PC-9 (cell line): ENCODE measurements around the gene RSPH4A. TPM values are rescaled to one million over a fixed set of nuclear protein-coding genes. Genes with fewer than 3 reads are reported as not detected.

Source experiments
- Bru-seq: library from RNA; stranded (reverse); fragments of 400-500 nt; gene quantifications from one replicate; lab custom pipeline; 2021; lab: Mats Ljungman, UMichigan
- BruChase-seq, 2 experiments: library from RNA; stranded (reverse); fragments of 400-500 nt; gene quantifications; one replicate each; lab custom pipeline; 2021; lab: Mats Ljungman, UMichigan
- BruUV-seq: library from RNA; stranded (reverse); fragments of 400-500 nt; replicated peaks from 2 replicates; lab custom pipeline; 2021; lab: Mats Ljungman, UMichigan
- CTCF ChIA-PET: fragments of 300-600 bp; sonication (Branson Sonifier 250); formaldehyde crosslinking; loops from one replicate; lab custom pipeline; 2022; ENCODE audit warnings: antibody characterized with exemption; lab: Charles Lee
- POLR2A ChIA-PET: fragments of 300-600 bp; sonication (Branson Sonifier 250); formaldehyde crosslinking; loops from one replicate; lab custom pipeline; 2022; ENCODE audit warnings: antibody characterized with exemption; ENCODE audit not compliant: unreplicated experiment; lab: Charles Lee
- DNase-seq, 2 experiments: peaks; one replicate each; pipeline versions ENCODE4 v3.0.0 to v3.0.0-alpha.2; 2015 to 2022; ENCODE audit warnings: mixed read lengths in 1 of 2
- H2AFZ ChIP-seq: fragments of 200-600 bp; sonication (generic); 2 replicates; pipeline ENCODE4 v1.8.1; 2017; ENCODE audit warnings: antibody characterized with exemption
- H3F3A ChIP-seq: fragments of 200-600 bp; sonication (generic); 2 replicates; pipeline ENCODE4 v1.8.1; 2017; ENCODE audit warnings: antibody characterized with exemption, mild to moderate bottlenecking, low read depth; ENCODE audit not compliant: insufficient read depth
- H3K27ac ChIP-seq: fragments of 200-600 bp; sonication (generic); 2 replicates; pipeline ENCODE4 v1.6.1; 2016; ENCODE audit warnings: mixed run types
- H3K27me3 ChIP-seq: fragments of 200-600 bp; sonication (generic); 2 replicates; pipeline ENCODE4 v1.6.1; 2016; ENCODE audit warnings: low read depth, mixed run types; ENCODE audit not compliant: insufficient read depth
- H3K36me3 ChIP-seq: fragments of 200-600 bp; sonication (generic); 2 replicates; pipeline ENCODE4 v1.6.1; 2016; ENCODE audit warnings: low read depth, mixed run types
- H3K4me1 ChIP-seq: fragments of 200-600 bp; sonication (generic); replicated peaks from 2 replicates; pipeline ENCODE4 v1.6.1; 2016; ENCODE audit warnings: mixed run types; ENCODE audit not compliant: insufficient read depth
- H3K4me2 ChIP-seq: fragments of 200-600 bp; sonication (generic); 2 replicates; pipeline ENCODE4 v1.6.1; 2017; ENCODE audit warnings: mixed run types
- H3K4me3 ChIP-seq: fragments of 200-600 bp; sonication (generic); 2 replicates; pipeline ENCODE4 v1.6.1; 2016; ENCODE audit warnings: mixed run types
- H3K79me2 ChIP-seq: fragments of 200-600 bp; sonication (generic); 2 replicates; pipeline ENCODE4 v1.6.1; 2017; ENCODE audit warnings: low read depth, mixed run types
- H3K9me2 ChIP-seq: fragments of 200-600 bp; sonication (generic); 2 replicates; pipeline ENCODE4 v1.8.1; 2017; ENCODE audit warnings: mild to moderate bottlenecking; ENCODE audit not compliant: insufficient read depth
- H3K9me3 ChIP-seq: fragments of 200-600 bp; sonication (generic); 2 replicates; pipeline ENCODE4 v1.8.1; 2016; ENCODE audit warnings: low read depth; ENCODE audit not compliant: insufficient read depth
- H4K20me1 ChIP-seq: fragments of 200-600 bp; sonication (generic); 2 replicates; pipeline ENCODE4 v1.8.1; 2017; ENCODE audit not compliant: insufficient read depth
- EZH2 ChIP-seq: fragments of 200-600 bp; sonication (generic); IDR thresholded peaks from 2 replicates; pipeline ENCODE4 v1.8.0; 2017; ENCODE audit warnings: antibody characterized with exemption, low read depth
- intact Hi-C: fragments of 100-400 bp; cut with micrococcal nuclease; formaldehyde crosslinking; loops from one replicate; pipeline ENCODE4 v1.10.0; 2022; ENCODE audit not compliant: unreplicated experiment
- long read RNA-seq: library from polyadenylated mRNA; stranded (forward); transcript quantifications from one replicate; pipeline ENCODE4 v2.0.0, GENCODE V29; 2022
- total RNA-seq: library from RNA; stranded (reverse); gene quantifications from 2 replicates; pipeline ENCODE4 v1.2.3, GENCODE V29; 2021
- TF ChIP-seq, protein P1 (sequence below): fragments of 200-600 bp; sonication (generic); conservative IDR thresholded peaks from 2 replicates; pipeline ENCODE4 v1.6.1; 2017; ENCODE audit warnings: mixed run types, antibody characterized with exemption, mild to moderate bottlenecking, moderate library complexity

RSPH4A gene
- 0.13 and 0.24 TPM in 2 replicates for total RNA-seq
- percentile 22 among the genes with signal in this experiment for Bru-seq, nascent RNA
- BruChase-seq, experiment 1, labeled RNA remaining after a 2-hour chase: percentile 13 among the genes with signal in this experiment
- BruChase-seq, experiment 2, labeled RNA remaining after a 6-hour chase: percentile 26 among the genes with signal in this experiment
- long read RNA-seq, partial matches to known transcripts: 0 of 3 reads
- long read RNA-seq, other reads (novel, unspliced or antisense): 1 of 3 reads

DNA sequence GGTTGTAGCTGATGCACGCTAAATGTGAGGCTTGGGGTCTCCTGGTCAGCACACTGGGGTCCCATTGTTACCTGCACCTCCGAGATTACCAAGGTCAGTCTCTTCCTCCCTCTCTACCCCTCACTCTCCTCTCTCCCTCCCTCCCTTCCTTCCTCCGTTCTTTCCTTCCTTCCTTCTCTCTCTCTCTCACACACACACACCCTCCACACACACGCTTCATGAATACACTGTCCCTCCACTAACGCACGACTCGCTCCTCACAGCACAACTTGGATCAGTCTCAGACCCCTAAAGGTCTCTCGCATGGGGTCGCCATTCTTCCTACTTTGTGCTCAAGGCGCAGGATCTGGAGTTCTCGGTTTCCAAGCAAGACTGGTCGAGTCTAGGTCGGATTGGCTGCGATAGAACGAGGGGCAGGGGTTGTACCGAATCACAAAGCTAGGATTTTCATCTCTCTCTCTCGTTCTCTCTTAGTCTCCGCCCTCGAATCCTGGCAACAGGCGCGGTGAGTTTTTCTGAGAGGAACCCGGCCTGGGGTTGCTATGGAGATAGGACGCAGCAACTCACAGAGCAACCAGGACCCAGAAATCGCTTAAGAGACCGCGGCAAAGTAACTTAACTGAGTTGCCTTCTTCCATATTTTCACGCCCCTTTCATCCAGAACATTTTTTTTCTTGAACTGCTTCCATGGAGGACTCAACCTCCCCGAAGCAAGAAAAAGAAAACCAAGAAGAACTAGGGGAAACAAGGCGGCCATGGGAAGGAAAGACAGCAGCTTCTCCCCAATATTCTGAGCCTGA is at the start of gene RSPH4A:
Gene RSPH4A, plus strand, starts transcription at position 543 of the 800 bp plus-strand sequence. Its CDS starts 145 bp downstream, at position 688.
- Histone ChIP-seq H2AFZ (peak within 1 kb of the TSS; percentile 94), H3K27me3 (no peaks in the 10 kb centered on the region), H4K20me1 (no peaks in the 10 kb centered on the region), H3K4me2 (peak within 1 kb of the TSS; percentile 95), H3K36me3 (no peaks in the 10 kb centered on the region), H3K4me3 (peak within 1 kb of the TSS; percentile 87), H3K27ac (no peak within 1 kb of the TSS), H3K9me2 (no peaks in the 10 kb centered on the region), H3F3A (no peaks in the 10 kb centered on the region), H3K9me3 (no peaks in the 10 kb centered on the region), H3K4me1 (peaks cover 9% of the 10 kb centered on the region), H3K79me2 (no peaks in the 10 kb centered on the region)
- no TSS peak for BruUV-seq
- ChIA-PET POLR2A (no interaction called here), CTCF (no interaction called here)
- intact Hi-C loops: loop anchor here (1.0 to 2.0 kb wide), 2 partner anchors 45 to 65 kb away; partner anchors contain the start of genes KPNA5 and RWDD1
- peak; percentile 86 to 91 for DNase-seq
- TF ChIP-seq, protein P1, sequence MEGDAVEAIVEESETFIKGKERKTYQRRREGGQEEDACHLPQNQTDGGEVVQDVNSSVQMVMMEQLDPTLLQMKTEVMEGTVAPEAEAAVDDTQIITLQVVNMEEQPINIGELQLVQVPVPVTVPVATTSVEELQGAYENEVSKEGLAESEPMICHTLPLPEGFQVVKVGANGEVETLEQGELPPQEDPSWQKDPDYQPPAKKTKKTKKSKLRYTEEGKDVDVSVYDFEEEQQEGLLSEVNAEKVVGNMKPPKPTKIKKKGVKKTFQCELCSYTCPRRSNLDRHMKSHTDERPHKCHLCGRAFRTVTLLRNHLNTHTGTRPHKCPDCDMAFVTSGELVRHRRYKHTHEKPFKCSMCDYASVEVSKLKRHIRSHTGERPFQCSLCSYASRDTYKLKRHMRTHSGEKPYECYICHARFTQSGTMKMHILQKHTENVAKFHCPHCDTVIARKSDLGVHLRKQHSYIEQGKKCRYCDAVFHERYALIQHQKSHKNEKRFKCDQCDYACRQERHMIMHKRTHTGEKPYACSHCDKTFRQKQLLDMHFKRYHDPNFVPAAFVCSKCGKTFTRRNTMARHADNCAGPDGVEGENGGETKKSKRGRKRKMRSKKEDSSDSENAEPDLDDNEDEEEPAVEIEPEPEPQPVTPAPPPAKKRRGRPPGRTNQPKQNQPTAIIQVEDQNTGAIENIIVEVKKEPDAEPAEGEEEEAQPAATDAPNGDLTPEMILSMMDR: no peak
- TF ChIP-seq EZH2: no peak

DNA sequence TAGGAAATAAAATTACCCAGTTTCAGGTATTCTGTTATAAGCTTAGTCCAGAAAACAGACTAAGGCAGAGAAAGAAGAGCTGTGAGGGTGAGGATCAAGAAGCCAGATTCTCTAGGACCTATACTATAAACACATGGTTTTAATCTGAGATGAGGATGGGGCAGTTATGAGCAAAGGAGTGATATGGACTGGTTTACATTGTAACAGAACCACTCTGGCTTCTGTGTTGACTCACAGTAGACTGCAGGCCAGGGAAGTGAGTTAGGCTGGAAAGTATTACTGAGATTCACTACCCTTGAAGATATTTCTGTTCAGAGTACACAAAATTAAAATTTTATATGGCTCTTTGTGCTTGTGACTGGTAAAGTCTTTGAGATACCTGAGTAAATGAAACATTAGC is 48.2 kb upstream of the RSPH4A start:
- CTCF ChIA-PET: no interaction called here
- peaks cover 8% of the 10 kb centered on the region; the same call in 1 of the 2 replicates for H3F3A ChIP-seq
- H3K36me3 ChIP-seq: no peaks in the 10 kb centered on the region
- POLR2A ChIA-PET: no interaction called here
- H2AFZ ChIP-seq: no peak overlapping the region
- H3K79me2 ChIP-seq: peaks cover 33% of the 10 kb centered on the region
- H3K4me3 ChIP-seq: no peak overlapping the region
- TF ChIP-seq EZH2: no peak
- no TSS peak for BruUV-seq
- DNase-seq: no peak
- no peaks in the 10 kb centered on the region for H3K27me3 ChIP-seq
- H3K4me2 ChIP-seq: no peak overlapping the region
- intact Hi-C loops: loop anchor here (10.0 kb wide), 1 partner anchor 193 kb away; the partner anchor contains the start of gene DSE
- no peaks in the 10 kb centered on the region for H3K9me2 ChIP-seq
- no peak overlapping the region for H3K27ac ChIP-seq
- no peaks in the 10 kb centered on the region for H4K20me1 ChIP-seq
- peaks cover 24% of the 10 kb centered on the region for H3K4me1 ChIP-seq
- no peaks in the 10 kb centered on the region for H3K9me3 ChIP-seq

DNA sequence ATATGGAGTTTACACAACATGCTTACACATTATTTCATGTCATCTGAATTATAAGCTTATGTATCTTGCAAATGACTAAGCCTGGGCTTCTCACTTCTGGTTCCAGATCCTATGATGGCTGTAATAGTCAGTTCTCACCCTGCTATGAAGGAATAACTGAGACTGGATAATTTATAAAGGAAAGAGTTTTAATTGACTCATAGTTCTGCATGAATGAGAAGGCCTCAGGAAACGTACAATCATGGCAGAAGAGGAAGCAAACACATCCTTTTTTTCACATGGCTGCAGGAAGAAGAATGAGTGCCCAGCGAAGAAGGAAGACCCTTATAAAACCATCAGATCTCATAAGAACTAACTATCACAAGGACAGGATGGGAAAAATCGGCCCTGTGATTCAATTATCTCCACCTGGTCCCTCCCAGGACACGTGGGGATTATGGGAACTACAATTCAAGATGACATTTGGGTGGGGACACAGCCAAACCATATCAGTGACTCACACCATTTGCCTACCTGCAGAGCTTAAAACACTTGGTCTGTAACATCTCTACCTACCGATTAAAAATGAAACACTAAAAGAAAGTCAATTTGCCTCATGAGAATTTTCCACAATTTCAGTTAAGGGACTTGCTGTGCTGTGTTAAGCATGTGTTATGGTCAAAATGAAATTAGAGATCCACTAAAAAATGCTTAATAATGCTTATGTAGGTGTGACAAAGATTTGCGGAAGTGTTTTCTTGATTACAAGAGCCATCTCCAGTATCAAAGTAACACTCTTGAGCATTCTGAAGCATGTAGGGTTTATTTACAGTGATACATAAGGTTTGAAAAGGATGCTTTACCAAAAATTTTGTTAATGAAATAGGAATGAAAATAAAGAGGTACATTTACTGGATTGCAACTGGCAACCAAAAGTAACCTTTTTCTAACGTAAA is 47.2 kb upstream of the RSPH4A start:
- Histone ChIP-seq H3K27me3 (no peaks in the 10 kb centered on the region), H3F3A (peaks cover 8% of the 10 kb centered on the region; the same call in 1 of the 2 replicates), H3K27ac (no peak overlapping the region), H3K9me3 (no peaks in the 10 kb centered on the region), H3K36me3 (no peaks in the 10 kb centered on the region), H2AFZ (no peak overlapping the region), H3K9me2 (no peaks in the 10 kb centered on the region), H3K4me2 (peak overlapping the region; percentile 92), H3K4me3 (no peak overlapping the region), H3K4me1 (peaks cover 30% of the 10 kb centered on the region), H4K20me1 (no peaks in the 10 kb centered on the region), H3K79me2 (peaks cover 43% of the 10 kb centered on the region)
- intact Hi-C loops: loop anchor here (10.0 kb wide), 1 partner anchor 194 kb away; the partner anchor contains the start of gene DSE
- peak in 1 of 2 experiments; percentile 8 for DNase-seq
- TF ChIP-seq, protein P1: no peak
- no peak for TF ChIP-seq EZH2
- BruUV-seq: no TSS peak
- ChIA-PET CTCF (no interaction called here), POLR2A (interaction anchor here (0.7 kb wide), 1 partner anchor 289 kb away, joined by 3 read pairs; the partner anchor contains the start of gene TSPYL1)
